Measurements from ENCODE around the gene PAXX.

DNA sequence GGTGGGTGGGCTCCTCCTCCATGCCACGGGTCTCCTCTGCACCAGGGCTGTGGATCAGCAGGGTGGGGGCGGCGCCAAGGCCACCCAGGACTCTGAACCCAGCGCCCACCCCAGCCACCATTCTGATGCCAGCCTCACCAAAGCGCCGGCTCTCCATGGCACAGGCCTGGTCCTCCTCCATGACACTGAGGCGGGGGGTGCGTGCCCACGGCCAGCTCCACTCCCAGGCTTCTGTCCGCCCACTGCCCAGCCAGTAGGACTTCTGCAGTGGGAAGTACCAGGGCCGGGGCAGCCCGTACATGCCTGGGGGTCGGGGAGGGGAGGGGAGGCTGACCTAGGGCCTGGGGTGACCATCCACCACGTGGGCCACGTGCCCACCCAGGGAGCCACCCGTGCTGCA is 24.2 kb downstream of the PAXX start:
- TF ChIP-seq EZH2 (IDR thresholded peaks at IDR 0.05; ENCODE audit: low read length, unreplicated experiment) (no peak), EZH2phosphoT487 (IDR thresholded peaks at IDR 0.05; ENCODE audit: borderline replicate concordance, low read length) (no peak)
- TF ChIP-seq, protein P1, sequence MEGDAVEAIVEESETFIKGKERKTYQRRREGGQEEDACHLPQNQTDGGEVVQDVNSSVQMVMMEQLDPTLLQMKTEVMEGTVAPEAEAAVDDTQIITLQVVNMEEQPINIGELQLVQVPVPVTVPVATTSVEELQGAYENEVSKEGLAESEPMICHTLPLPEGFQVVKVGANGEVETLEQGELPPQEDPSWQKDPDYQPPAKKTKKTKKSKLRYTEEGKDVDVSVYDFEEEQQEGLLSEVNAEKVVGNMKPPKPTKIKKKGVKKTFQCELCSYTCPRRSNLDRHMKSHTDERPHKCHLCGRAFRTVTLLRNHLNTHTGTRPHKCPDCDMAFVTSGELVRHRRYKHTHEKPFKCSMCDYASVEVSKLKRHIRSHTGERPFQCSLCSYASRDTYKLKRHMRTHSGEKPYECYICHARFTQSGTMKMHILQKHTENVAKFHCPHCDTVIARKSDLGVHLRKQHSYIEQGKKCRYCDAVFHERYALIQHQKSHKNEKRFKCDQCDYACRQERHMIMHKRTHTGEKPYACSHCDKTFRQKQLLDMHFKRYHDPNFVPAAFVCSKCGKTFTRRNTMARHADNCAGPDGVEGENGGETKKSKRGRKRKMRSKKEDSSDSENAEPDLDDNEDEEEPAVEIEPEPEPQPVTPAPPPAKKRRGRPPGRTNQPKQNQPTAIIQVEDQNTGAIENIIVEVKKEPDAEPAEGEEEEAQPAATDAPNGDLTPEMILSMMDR (conservative IDR thresholded peaks at IDR 0.05; ENCODE audit: low read depth, low read length) = no peak
